SK-N-SH treated with all-trans-retinoic acid at 6 μM for 48 hours (cell line): ENCODE measurements around the gene PRRG1.
"Not testable (repeated sequence)": the region's sequence is repeated elsewhere in the genome, so short reads cannot be mapped to it uniquely, and the experiment has no call there.

Experiments
- OSR1 ChIP-seq: fragments of 250-450 bp; sonication (Bioruptor Pico); IDR thresholded peaks from 2 replicates; pipeline ENCODE4 v1.8.0; 2022; ENCODE audit warnings: moderate library complexity, mild to moderate bottlenecking, inconsistent platforms
- TOX ChIP-seq: fragments of 250-450 bp; sonication (Bioruptor Pico); IDR thresholded peaks from 2 replicates; pipeline ENCODE4 v1.8.0; 2021; ENCODE audit warnings: mild to moderate bottlenecking, moderate library complexity, borderline replicate concordance
- ZC3H10 ChIP-seq: fragments of 250-450 bp; sonication (Bioruptor Pico); IDR thresholded peaks from 2 replicates; pipeline ENCODE4 v1.5.1; 2021; ENCODE audit warnings: mild to moderate bottlenecking, moderate library complexity

GRCh38 chrX:37460285-37460684 is 111.1 kb downstream of the PRRG1 start:
- not testable (repeated sequence) for TF ChIP-seq ZC3H10 (CRISPR knock-in tag); OSR1; TOX (CRISPR knock-in tag)
